Measurements from ENCODE around the gene XAB2.

DNA sequence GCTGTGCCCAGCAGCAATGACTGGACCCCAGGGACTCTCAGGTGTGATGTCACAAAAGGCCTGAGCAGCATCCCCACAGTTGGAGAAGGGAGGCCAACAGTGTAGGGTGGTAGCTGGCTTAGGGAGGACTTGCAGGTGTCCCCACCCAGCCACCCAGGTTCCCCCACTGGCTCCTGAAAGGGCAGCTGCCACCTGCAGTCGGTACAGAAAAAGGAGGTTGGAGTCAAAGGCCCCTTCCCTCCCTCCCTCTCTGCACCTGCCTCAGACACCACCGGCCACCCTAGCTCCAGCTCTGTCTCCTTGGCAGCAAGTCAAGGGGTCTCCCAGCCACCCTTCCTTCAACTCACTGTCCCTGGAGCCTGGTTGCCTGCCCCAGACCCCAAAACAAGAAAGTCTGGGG lies 4.4 kb upstream of the XAB2 start, which contains the start of gene PCP2:
- TF ChIP-seq EP300 (IDR thresholded peaks at IDR 0.05; ENCODE audit: low read depth) = no peak
- no peak for TF ChIP-seq CTCF (IDR thresholded peaks at IDR 0.05)
- no peak for TF ChIP-seq POLR2A (IDR thresholded peaks at IDR 0.05)
- no peak for TF ChIP-seq POLR2AphosphoS5 (IDR thresholded peaks at IDR 0.05)

All from transverse colon (tissue), 4 donors.